22Rv1 (cell line): ENCODE results near the gene KLC1.

Source experiments
- H3K27ac ChIP-seq: fragments of 450-650 bp; 2 replicates; pipeline ENCODE4 v1.5.1; 2017
- CTCF ChIP-seq: fragments of 450-650 bp; IDR thresholded peaks from 2 replicates; pipeline ENCODE4 v1.5.1; 2017; ENCODE audit warnings: mild to moderate bottlenecking
- ZFX ChIP-seq: fragments of 450-650 bp; IDR thresholded peaks from 2 replicates; pipeline ENCODE4 v1.6.1; 2017; ENCODE audit warnings: antibody characterized with exemption, borderline replicate concordance

Gene KLC1

GRCh38 chr14:103728141-103728540 is 99.1 kb downstream of the KLC1 start:
- TF ChIP-seq CTCF (no peak), ZFX (no peak)
- peak overlapping the region; percentile 89 for H3K27ac ChIP-seq

- TF ChIP-seq CTCF (peak; percentile 47), ZFX (no peak)
- peak overlapping the region; percentile 89 for H3K27ac ChIP-seq
Measured at GRCh38 chr14:103728721-103729120, 99.7 kb downstream of the KLC1 start.

GRCh38 chr14:103729496-103730448 is 100.8 kb downstream of the KLC1 start:
- peak overlapping the region; percentile 89 for H3K27ac ChIP-seq
- TF ChIP-seq CTCF: no peak
- TF ChIP-seq ZFX: no peak

GRCh38 chr14:103730490-103731035 is 101.6 kb downstream of the KLC1 start:
- TF ChIP-seq ZFX (no peak), CTCF (no peak)
- H3K27ac ChIP-seq: peak overlapping the region; percentile 89

GRCh38 chr14:103731481-103731880 is 102.5 kb downstream of the KLC1 start:
- no peak for TF ChIP-seq CTCF
- no peak for TF ChIP-seq ZFX
- H3K27ac ChIP-seq: 0 out of 2 replicates have a peak overlapping the region, but pooled peaks have one; percentile 89

GRCh38 chr14:103731916-103732867 is 103.2 kb downstream of the KLC1 start:
- peak overlapping the region; percentile 78 for H3K27ac ChIP-seq
- TF ChIP-seq CTCF: no peak
- no peak for TF ChIP-seq ZFX
